Adrenal gland (tissue), 5 donors: ENCODE measurements around the gene ADCY2.

Experiments
- POLR2A ChIP-seq, 2 donors: fragments of 450-650 bp; IDR thresholded peaks; one replicate each; pipeline ENCODE4 v1.6.1; 2017; ENCODE audit warnings: antibody characterized with exemption in 2 of 2, mild to moderate bottlenecking in 2 of 2, moderate library complexity in 1 of 2
- TF ChIP-seq, protein P1 (sequence below), 6 experiments: fragments of 450-650 bp in 4 of 6; fragments of 200-600 bp in 2 of 6; sonication (generic) in 1 of 6; IDR thresholded peaks; 1 replicate in 5 of 6; 2 replicates in 1 of 6; pipeline versions ENCODE4 v1.5.1 to v1.8.0; 2016 to 2021; ENCODE audit warnings: antibody characterized with exemption in 6 of 6, mild to moderate bottlenecking in 2 of 6, moderate library complexity in 1 of 6
- donor health status: DM: no; HTN: no; CAD: no.

DNA sequence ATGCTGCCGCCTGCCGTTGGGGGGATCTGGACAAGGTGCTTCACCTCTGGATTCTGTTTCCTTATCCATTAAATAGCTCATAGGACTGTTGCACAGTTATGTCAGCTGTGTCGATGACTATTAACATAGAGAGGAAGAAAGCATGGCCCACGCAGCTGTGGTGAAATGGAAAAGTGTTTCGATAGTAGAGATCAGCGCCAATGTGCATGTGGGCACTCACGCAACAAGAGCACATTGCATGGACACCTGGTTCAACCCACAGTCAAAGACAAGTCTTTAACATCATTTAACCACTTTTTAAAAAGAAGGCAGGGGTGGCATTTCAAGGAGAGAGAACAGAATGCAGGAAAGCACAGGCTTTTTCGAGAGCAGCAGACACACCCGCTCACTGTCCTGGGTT lies 107.6 kb downstream of the ADCY2 start:
- no peak for TF ChIP-seq POLR2A (IDR thresholded peaks at IDR 0.05)
- TF ChIP-seq, protein P1, sequence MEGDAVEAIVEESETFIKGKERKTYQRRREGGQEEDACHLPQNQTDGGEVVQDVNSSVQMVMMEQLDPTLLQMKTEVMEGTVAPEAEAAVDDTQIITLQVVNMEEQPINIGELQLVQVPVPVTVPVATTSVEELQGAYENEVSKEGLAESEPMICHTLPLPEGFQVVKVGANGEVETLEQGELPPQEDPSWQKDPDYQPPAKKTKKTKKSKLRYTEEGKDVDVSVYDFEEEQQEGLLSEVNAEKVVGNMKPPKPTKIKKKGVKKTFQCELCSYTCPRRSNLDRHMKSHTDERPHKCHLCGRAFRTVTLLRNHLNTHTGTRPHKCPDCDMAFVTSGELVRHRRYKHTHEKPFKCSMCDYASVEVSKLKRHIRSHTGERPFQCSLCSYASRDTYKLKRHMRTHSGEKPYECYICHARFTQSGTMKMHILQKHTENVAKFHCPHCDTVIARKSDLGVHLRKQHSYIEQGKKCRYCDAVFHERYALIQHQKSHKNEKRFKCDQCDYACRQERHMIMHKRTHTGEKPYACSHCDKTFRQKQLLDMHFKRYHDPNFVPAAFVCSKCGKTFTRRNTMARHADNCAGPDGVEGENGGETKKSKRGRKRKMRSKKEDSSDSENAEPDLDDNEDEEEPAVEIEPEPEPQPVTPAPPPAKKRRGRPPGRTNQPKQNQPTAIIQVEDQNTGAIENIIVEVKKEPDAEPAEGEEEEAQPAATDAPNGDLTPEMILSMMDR (IDR thresholded peaks at IDR 0.05): no peak
